ENCODE results near the gene RPP30. TPM values are rescaled to one million over a fixed set of nuclear protein-coding genes. Genes with fewer than 3 reads are reported as not detected.

Gene RPP30
- total and polyA plus RNA-seq, 4 donors: 11.2 to 22.6 (median 13.0) TPM

DNA sequence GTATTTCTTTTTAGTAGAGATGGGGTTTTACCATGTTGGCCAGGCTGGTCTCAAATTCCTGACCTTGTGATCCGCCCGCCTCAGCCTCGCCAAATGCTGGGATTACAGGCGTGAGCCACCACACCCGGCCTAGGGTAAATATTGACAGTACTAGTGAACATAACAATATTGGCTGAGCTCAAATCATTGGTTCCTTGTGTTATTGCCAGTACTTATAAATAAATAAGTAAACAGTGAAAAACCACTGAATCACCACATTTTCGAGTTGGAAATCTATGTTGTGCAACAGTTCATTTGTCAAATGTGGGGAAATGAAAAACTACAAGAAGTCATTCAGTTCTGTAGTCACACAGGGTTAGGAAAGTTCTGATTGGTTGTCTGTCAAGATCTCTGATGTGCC, 15.8 kb downstream of the RPP30 start:
- WGBS: 26% methylated on average over 6 of the region's 6 CpGs
- H3K36me3 ChIP-seq (ENCODE audit: control insufficient read depth in 4 of 4, insufficient read depth in 3 of 4, low read depth in 1 of 4, low read length in 3 of 4): peaks cover 2 to 20% (median 11%) of the 10 kb centered on the region in 4 donors

More for the DNA sequence above, 15.8 kb downstream of the RPP30 start:
- TF ChIP-seq, protein P1, sequence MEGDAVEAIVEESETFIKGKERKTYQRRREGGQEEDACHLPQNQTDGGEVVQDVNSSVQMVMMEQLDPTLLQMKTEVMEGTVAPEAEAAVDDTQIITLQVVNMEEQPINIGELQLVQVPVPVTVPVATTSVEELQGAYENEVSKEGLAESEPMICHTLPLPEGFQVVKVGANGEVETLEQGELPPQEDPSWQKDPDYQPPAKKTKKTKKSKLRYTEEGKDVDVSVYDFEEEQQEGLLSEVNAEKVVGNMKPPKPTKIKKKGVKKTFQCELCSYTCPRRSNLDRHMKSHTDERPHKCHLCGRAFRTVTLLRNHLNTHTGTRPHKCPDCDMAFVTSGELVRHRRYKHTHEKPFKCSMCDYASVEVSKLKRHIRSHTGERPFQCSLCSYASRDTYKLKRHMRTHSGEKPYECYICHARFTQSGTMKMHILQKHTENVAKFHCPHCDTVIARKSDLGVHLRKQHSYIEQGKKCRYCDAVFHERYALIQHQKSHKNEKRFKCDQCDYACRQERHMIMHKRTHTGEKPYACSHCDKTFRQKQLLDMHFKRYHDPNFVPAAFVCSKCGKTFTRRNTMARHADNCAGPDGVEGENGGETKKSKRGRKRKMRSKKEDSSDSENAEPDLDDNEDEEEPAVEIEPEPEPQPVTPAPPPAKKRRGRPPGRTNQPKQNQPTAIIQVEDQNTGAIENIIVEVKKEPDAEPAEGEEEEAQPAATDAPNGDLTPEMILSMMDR (IDR thresholded peaks at IDR 0.05; ENCODE audit: low read depth, low read length, missing input control): no peak
- TF ChIP-seq, protein P2, sequence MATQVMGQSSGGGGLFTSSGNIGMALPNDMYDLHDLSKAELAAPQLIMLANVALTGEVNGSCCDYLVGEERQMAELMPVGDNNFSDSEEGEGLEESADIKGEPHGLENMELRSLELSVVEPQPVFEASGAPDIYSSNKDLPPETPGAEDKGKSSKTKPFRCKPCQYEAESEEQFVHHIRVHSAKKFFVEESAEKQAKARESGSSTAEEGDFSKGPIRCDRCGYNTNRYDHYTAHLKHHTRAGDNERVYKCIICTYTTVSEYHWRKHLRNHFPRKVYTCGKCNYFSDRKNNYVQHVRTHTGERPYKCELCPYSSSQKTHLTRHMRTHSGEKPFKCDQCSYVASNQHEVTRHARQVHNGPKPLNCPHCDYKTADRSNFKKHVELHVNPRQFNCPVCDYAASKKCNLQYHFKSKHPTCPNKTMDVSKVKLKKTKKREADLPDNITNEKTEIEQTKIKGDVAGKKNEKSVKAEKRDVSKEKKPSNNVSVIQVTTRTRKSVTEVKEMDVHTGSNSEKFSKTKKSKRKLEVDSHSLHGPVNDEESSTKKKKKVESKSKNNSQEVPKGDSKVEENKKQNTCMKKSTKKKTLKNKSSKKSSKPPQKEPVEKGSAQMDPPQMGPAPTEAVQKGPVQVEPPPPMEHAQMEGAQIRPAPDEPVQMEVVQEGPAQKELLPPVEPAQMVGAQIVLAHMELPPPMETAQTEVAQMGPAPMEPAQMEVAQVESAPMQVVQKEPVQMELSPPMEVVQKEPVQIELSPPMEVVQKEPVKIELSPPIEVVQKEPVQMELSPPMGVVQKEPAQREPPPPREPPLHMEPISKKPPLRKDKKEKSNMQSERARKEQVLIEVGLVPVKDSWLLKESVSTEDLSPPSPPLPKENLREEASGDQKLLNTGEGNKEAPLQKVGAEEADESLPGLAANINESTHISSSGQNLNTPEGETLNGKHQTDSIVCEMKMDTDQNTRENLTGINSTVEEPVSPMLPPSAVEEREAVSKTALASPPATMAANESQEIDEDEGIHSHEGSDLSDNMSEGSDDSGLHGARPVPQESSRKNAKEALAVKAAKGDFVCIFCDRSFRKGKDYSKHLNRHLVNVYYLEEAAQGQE (IDR thresholded peaks at IDR 0.05): peak; percentile 46
- TF ChIP-seq, protein P3, sequence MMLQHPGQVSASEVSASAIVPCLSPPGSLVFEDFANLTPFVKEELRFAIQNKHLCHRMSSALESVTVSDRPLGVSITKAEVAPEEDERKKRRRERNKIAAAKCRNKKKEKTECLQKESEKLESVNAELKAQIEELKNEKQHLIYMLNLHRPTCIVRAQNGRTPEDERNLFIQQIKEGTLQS (IDR thresholded peaks at IDR 0.05): no peak
- TF ChIP-seq GABPA (IDR thresholded peaks at IDR 0.05 in 1 of 2, conservative IDR thresholded peaks at IDR 0.05 in 1 of 2) (peak in 1 of 2 donors; percentile 25), RXRA (IDR thresholded peaks at IDR 0.05) (peak; percentile 25 to 84), FOXA1 (IDR thresholded peaks at IDR 0.05) (peak; percentile 95), JUND (IDR thresholded peaks at IDR 0.05) (peak; percentile 51 to 75), NR2F2 (IDR thresholded peaks at IDR 0.05) (peak; percentile 15), RAD21 (IDR thresholded peaks at IDR 0.05) (peak in 1 of 2 donors; percentile 3), FOXA2 (IDR thresholded peaks at IDR 0.05) (peak; percentile 97), TAF1 (conservative IDR thresholded peaks at IDR 0.05) (no peak), HNF4G (IDR thresholded peaks at IDR 0.05) (no peak), YY1 (IDR thresholded peaks at IDR 0.05) (peak; percentile 62), EGR1 (IDR thresholded peaks at IDR 0.05; ENCODE audit: low read depth in 2 of 2) (peak in 1 of 2 donors; percentile 51), SP1 (IDR thresholded peaks at IDR 0.05) (peak; percentile 64), HNF4A (conservative IDR thresholded peaks at IDR 0.05) (peak; percentile 59 to 73)
- TF ChIP-seq, protein P4, sequence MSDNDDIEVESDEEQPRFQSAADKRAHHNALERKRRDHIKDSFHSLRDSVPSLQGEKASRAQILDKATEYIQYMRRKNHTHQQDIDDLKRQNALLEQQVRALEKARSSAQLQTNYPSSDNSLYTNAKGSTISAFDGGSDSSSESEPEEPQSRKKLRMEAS (IDR thresholded peaks at IDR 0.05): peak; percentile 71
- TF ChIP-seq, protein P5, sequence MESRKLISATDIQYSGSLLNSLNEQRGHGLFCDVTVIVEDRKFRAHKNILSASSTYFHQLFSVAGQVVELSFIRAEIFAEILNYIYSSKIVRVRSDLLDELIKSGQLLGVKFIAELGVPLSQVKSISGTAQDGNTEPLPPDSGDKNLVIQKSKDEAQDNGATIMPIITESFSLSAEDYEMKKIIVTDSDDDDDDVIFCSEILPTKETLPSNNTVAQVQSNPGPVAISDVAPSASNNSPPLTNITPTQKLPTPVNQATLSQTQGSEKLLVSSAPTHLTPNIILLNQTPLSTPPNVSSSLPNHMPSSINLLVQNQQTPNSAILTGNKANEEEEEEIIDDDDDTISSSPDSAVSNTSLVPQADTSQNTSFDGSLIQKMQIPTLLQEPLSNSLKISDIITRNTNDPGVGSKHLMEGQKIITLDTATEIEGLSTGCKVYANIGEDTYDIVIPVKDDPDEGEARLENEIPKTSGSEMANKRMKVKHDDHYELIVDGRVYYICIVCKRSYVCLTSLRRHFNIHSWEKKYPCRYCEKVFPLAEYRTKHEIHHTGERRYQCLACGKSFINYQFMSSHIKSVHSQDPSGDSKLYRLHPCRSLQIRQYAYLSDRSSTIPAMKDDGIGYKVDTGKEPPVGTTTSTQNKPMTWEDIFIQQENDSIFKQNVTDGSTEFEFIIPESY (IDR thresholded peaks at IDR 0.05): peak; percentile 82
- H3K4me3 ChIP-seq (ENCODE audit: low read depth in 1 of 3, low read length in 3 of 3): no peak overlapping the region
- peaks cover 1 to 27% (median 10%) of the 10 kb centered on the region in 4 donors for H3K4me1 ChIP-seq (ENCODE audit: control insufficient read depth in 4 of 4, insufficient read depth in 4 of 4, low read length in 3 of 4)
- no peak for DNase-seq (ENCODE audit: low spot score)
- H3K9me3 ChIP-seq (ENCODE audit: control insufficient read depth in 4 of 4, low read length in 3 of 4): no peaks in the 10 kb centered on the region
- peak overlapping the region; percentile 52 to 78 for H3K27ac ChIP-seq (ENCODE audit: low read depth in 1 of 2, low read length in 2 of 2)
- H3K27me3 ChIP-seq (ENCODE audit: control insufficient read depth in 4 of 4, insufficient read depth in 4 of 4, low read length in 3 of 4): no peaks in the 10 kb centered on the region
- no peak overlapping the region for H3K9ac ChIP-seq (ENCODE audit: low read depth in 1 of 2, low read length in 2 of 2)

All from liver (tissue), 9 donors.